ENCODE results near the gene ARHGAP32. TPM values are rescaled to one million over a fixed set of nuclear protein-coding genes. Genes with fewer than 3 reads are reported as not detected.
"Not testable (repeated sequence)": the region's sequence is repeated elsewhere in the genome, so short reads cannot be mapped to it uniquely, and the experiment has no call there.

The ARHGAP32 gene
- total RNA-seq, 1 donor from 2014 or later = 25.7 TPM

- intact Hi-C loops (cut with DNase I) = no loop called here
- H3K27me3 ChIP-seq = peaks cover 3% of the 10 kb centered on the region
These were observed 267.4 kb downstream of the ARHGAP32 start for GRCh38 chr11:128924510-128925249.

GRCh38 chr11:128924104-128924503 is 268.0 kb downstream of the ARHGAP32 start:
- no peak overlapping the region for H3K4me3 ChIP-seq
- TF ChIP-seq CTCF (IDR thresholded peaks at IDR 0.05) = no peak
- no peaks in the 10 kb centered on the region for H3K4me1 ChIP-seq
- ATAC-seq = no peak
- no peaks in the 10 kb centered on the region for H3K9me3 ChIP-seq
- no peaks in the 10 kb centered on the region for H3K36me3 ChIP-seq
- DNase-seq = no peak
- intact Hi-C loops (cut with DNase I) = no loop called here
- H3K27me3 ChIP-seq = peaks cover 3% of the 10 kb centered on the region
- H3K27ac ChIP-seq = no peak overlapping the region

More at GRCh38 chr11:128924510-128925249, 267.4 kb downstream of the ARHGAP32 start:
- no peak for DNase-seq
- Histone ChIP-seq H3K36me3 (no peaks in the 10 kb centered on the region), H3K4me3 (no peak overlapping the region), H3K4me1 (no peaks in the 10 kb centered on the region), H3K27ac (no peak overlapping the region), H3K9me3 (no peaks in the 10 kb centered on the region)
- ATAC-seq = no peak
- TF ChIP-seq CTCF (IDR thresholded peaks at IDR 0.05) = no peak

- Histone ChIP-seq H3K27me3 (peaks cover 3% of the 10 kb centered on the region), H3K27ac (no peak overlapping the region), H3K4me1 (no peaks in the 10 kb centered on the region), H3K4me3 (no peak overlapping the region), H3K9me3 (no peaks in the 10 kb centered on the region), H3K36me3 (no peaks in the 10 kb centered on the region)
- DNase-seq = no peak
- ATAC-seq = no peak
- intact Hi-C loops (cut with DNase I) = no loop called here
- no peak for TF ChIP-seq CTCF (IDR thresholded peaks at IDR 0.05)
These were observed 270.3 kb downstream of the ARHGAP32 start for GRCh38 chr11:128921793-128922192.

GRCh38 chr11:128920666-128921065 is 271.5 kb downstream of the ARHGAP32 start:
- intact Hi-C loops (cut with DNase I) = no loop called here
- ATAC-seq (no peak), DNase-seq (no peak)
- H3K36me3 ChIP-seq = no peaks in the 10 kb centered on the region
- no peak overlapping the region for H3K27ac ChIP-seq
- no peaks in the 10 kb centered on the region for H3K27me3 ChIP-seq
- no peak for TF ChIP-seq CTCF (IDR thresholded peaks at IDR 0.05)
- no peaks in the 10 kb centered on the region for H3K9me3 ChIP-seq
- no peak overlapping the region for H3K4me3 ChIP-seq
- H3K4me1 ChIP-seq = no peaks in the 10 kb centered on the region

- ATAC-seq; H3K27me3 ChIP-seq; H3K4me1 ChIP-seq; intact Hi-C loops (cut with DNase I); H3K36me3 ChIP-seq; H3K4me3 ChIP-seq; H3K27ac ChIP-seq; DNase-seq; H3K9me3 ChIP-seq: not testable (repeated sequence)
These were observed 272.5 kb downstream of the ARHGAP32 start for GRCh38 chr11:128919635-128920034.

- intact Hi-C loops (cut with DNase I) = no loop called here
- no peaks in the 10 kb centered on the region for H3K27me3 ChIP-seq
- no peaks in the 10 kb centered on the region for H3K36me3 ChIP-seq
- no peak overlapping the region for H3K27ac ChIP-seq
- no peak for TF ChIP-seq CTCF (IDR thresholded peaks at IDR 0.05)
- H3K4me3 ChIP-seq = no peak overlapping the region
- H3K4me1 ChIP-seq = no peaks in the 10 kb centered on the region
- ATAC-seq (no peak), DNase-seq (no peak)
- no peaks in the 10 kb centered on the region for H3K9me3 ChIP-seq
These were observed 272.9 kb downstream of the ARHGAP32 start for GRCh38 chr11:128919216-128919615.
